ENCODE measurements around the gene BANF2. TPM values are rescaled to one million over a fixed set of nuclear protein-coding genes. Genes with fewer than 3 reads are reported as not detected.

Gene BANF2
- total and polyA plus RNA-seq, 12 donors = not detected

DNA sequence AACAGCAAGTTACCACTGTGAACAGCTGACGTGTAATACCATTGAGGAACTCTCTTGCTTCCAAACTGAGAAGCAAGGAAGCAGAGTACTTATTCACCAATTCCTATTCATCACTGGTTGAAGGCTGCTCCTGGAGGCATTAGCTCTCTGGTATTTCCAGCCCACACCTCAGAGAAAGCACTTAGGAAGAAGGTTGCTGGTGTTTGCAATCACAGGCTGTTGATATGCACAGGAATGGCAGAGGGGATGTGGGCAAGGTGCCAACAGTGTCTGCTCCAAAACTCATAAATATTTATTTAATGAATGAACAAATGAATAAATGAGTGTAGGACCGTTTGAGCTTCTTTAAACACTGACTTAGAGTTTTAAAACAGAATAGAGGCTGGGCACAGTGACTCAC, 10.8 kb upstream of the BANF2 start:
- Histone ChIP-seq H3K9me3 (peaks cover 0 to 26% (median 0%) of the 10 kb centered on the region in 11 donors), H3K4me3 (no peak overlapping the region), H3K27ac (no peak overlapping the region), H3K4me1 (no peaks in the 10 kb centered on the region), H3K27me3 (peaks cover 0 to 5% (median 0%) of the 10 kb centered on the region in 7 donors), H3K36me3 (no peaks in the 10 kb centered on the region)
- 39 to 44% methylated on average over 2 of the region's 2 CpGs for WGBS, 2 donors
- ATAC-seq (no peak), DNase-seq (no peak)
- intact Hi-C loops (cut with DNase I) = loop anchor here in 5 of 10 donors (5.0 to 10.0 kb wide), 5 partner anchors 63 to 276 kb away; partner anchors contain the start of genes MGME1 (in 1 of the 5) and SNX5 (in 1 of the 5)
- TF ChIP-seq CTCF (IDR thresholded peaks at IDR 0.05) = no peak

DNA sequence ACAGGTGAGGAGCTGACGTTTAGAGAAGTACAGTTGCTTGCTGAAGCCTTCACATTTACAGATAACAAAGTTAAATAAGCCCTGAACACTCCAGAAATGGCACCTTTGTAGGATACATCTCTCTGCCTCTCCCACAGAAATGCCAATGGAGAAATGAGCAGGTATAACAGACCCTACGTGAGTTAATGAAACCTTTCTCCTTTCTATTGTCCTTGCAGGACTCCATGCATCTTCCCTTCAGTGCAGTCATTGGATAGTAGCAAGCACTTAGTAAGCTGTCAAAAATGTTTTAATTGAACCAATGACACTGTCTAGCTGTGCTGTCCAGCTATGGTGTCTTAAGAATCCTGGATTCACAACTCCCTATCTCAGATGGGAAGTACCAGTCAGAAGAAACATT, 9.6 kb upstream of the BANF2 start:
- ATAC-seq = no peak
- TF ChIP-seq CTCF (IDR thresholded peaks at IDR 0.05) = no peak
- Histone ChIP-seq H3K9me3 (peaks cover 0 to 26% (median 0%) of the 10 kb centered on the region in 11 donors), H3K4me1 (no peaks in the 10 kb centered on the region), H3K27me3 (peaks cover 0 to 3% (median 0%) of the 10 kb centered on the region in 7 donors), H3K27ac (no peak overlapping the region), H3K4me3 (no peak overlapping the region), H3K36me3 (no peaks in the 10 kb centered on the region)
- intact Hi-C loops (cut with DNase I) = no loop called here
- 74% methylated on average over 2 of the region's 2 CpGs for WGBS, 2 donors
- no peak for DNase-seq

GRCh38 chr20:17691758-17692157, 8.0 kb upstream of the BANF2 start:
- no peak for ATAC-seq
- 73 to 78% methylated on average over 2 of the region's 2 CpGs for WGBS, 2 donors

DNA sequence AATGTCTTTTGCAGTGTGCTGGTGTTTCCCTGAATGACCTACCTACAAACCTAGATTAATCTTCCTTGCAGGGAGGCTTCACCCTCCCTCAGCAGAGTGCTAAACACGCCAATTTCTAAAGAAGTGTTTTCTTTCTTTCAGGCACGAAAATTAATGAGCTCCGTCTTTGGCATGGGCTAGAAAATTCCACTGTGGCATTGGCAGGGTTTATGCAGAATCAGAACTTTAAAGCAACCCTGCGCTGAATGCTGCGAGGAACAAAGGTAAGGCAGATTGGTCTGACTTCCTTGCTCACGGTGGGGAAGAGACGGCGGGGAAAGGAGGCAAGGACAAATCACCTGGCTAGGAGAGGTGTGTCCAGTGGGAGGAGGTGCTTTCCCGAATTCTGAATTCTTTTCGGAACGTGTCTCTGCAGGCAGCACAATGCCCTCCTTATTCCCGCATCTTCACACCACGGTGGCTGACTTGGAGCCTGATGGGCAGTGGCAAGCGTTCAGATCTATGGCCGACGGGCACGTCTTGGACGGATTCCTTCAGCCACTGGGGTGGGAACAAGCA, 6.2 kb upstream of the BANF2 start:
- no peak overlapping the region for H3K27ac ChIP-seq
- intact Hi-C loops (cut with DNase I) = no loop called here

More at GRCh38 chr20:17691758-17692157, 8.0 kb upstream of the BANF2 start:
- Histone ChIP-seq H3K4me3 (no peak overlapping the region), H3K27ac (no peak overlapping the region), H3K9me3 (peaks cover 0 to 32% (median 0%) of the 10 kb centered on the region in 11 donors), H3K27me3 (peaks cover 0 to 3% (median 0%) of the 10 kb centered on the region in 7 donors), H3K4me1 (no peaks in the 10 kb centered on the region), H3K36me3 (no peaks in the 10 kb centered on the region)
- TF ChIP-seq CTCF (IDR thresholded peaks at IDR 0.05) = no peak
- DNase-seq = no peak
- intact Hi-C loops (cut with DNase I) = no loop called here

More for the DNA sequence above, 6.2 kb upstream of the BANF2 start:
- TF ChIP-seq CTCF (IDR thresholded peaks at IDR 0.05) = no peak
- Histone ChIP-seq H3K27me3 (peaks cover 0 to 3% (median 0%) of the 10 kb centered on the region in 7 donors), H3K9me3 (peaks cover 0 to 22% (median 0%) of the 10 kb centered on the region in 11 donors), H3K36me3 (no peaks in the 10 kb centered on the region), H3K4me1 (no peaks in the 10 kb centered on the region), H3K4me3 (no peak overlapping the region)
- no peak for ATAC-seq
- DNase-seq = no peak
- 73 to 74% methylated on average over 18 of the region's 18 CpGs for WGBS, 2 donors
